ENCODE measurements around the gene GPR62.
A peak's percentile ranks its signal among the peaks of the same experiment; 100 is the strongest.

GPR62 gene

GRCh38 chr3:51967384-51968169 lies 12.4 kb downstream of the GPR62 start, which contains the start of gene PCBP4:
PCBP4 (minus strand) TSS chr3:51967454; CDS start chr3:51961240, 6,214 bp downstream.
- in situ Hi-C loops (cut with MboI; ENCODE audit: low pct_unique_long_range_greater_than_20kb, low sequenced_read_pairs): no loop called here
- DNase-seq: no peak

DNA sequence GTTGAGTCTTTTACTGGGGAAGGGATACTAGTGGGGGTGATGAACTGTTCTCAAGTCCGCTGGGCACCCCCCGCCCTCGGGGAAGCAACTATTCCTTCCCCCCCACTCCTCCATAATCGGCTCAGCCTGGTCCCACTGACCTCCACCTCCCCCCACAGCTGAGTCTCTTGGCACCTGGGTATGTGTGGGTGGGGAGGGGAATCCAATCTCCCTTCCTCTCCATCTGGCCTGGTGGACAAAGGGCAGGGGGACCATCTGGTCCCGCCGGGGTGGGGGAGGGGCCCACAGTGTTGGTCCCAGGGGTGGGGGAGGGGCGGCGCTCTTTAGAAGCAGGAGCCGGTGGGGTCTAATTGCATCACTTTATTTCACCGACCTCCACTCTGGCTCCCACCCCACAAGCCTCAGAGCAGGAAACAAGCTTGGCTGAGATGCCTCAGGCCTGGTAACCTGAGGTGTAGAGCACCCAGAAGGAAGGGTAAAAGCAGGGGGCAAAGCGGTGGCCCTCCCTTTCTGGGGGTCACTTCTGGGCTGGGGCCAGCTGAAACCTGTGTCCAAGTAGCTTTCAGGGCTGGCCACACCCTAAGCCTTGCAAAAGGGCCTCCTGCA lies 13.1 kb downstream of the GPR62 start:
- DNase-seq: peak; percentile 40
- in situ Hi-C loops (cut with MboI; ENCODE audit: low pct_unique_long_range_greater_than_20kb, low sequenced_read_pairs): no loop called here

- in situ Hi-C loops (cut with MboI; ENCODE audit: low pct_unique_long_range_greater_than_20kb, low sequenced_read_pairs): no loop called here
- DNase-seq: no peak
These were observed 13.9 kb downstream of the GPR62 start for GRCh38 chr3:51968883-51969678.

- DNase-seq: no peak
- in situ Hi-C loops (cut with MboI; ENCODE audit: low pct_unique_long_range_greater_than_20kb, low sequenced_read_pairs): no loop called here
These were observed 14.7 kb downstream of the GPR62 start for GRCh38 chr3:51969841-51970240.

- in situ Hi-C loops (cut with MboI; ENCODE audit: low pct_unique_long_range_greater_than_20kb, low sequenced_read_pairs): no loop called here
- no peak for DNase-seq
These were observed 15.6 kb downstream of the GPR62 start for GRCh38 chr3:51970606-51971300.

DNA sequence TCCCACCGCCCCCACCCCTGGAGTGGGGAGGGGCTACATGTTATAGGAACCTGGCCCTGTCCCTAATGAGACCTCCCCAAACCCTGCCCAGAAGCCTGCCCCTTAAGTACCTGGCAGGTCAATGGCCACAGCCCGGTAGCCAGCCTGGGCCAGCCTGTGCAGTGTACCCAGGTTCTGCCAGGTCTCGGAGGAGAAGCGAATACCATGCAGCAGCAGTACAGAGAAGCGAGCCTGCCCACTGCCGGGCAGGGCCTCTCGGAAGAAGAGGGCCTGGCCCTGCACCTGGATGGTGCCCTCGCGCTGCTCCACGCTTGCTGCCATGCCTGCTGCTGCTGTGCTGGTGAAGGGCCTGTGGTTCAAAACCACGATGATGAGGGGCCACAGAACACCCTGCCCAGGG lies 16.2 kb downstream of the GPR62 start:
- in situ Hi-C loops (cut with MboI; ENCODE audit: low pct_unique_long_range_greater_than_20kb, low sequenced_read_pairs): no loop called here
- no peak for DNase-seq

- in situ Hi-C loops (cut with MboI; ENCODE audit: low pct_unique_long_range_greater_than_20kb, low sequenced_read_pairs): no loop called here
- no peak for DNase-seq
These were observed 19.2 kb downstream of the GPR62 start for GRCh38 chr3:51974277-51974962.

- DNase-seq: peak; percentile 68
- in situ Hi-C loops (cut with MboI; ENCODE audit: low pct_unique_long_range_greater_than_20kb, low sequenced_read_pairs): no loop called here
These were observed 20.0 kb downstream of the GPR62 start, which contains the start of gene ABHD14A for GRCh38 chr3:51974963-51975851. ABHD14A (plus strand) TSS chr3:51975064; CDS start chr3:51975136, 72 bp downstream.

- in situ Hi-C loops (cut with MboI; ENCODE audit: low pct_unique_long_range_greater_than_20kb, low sequenced_read_pairs): no loop called here
- DNase-seq: peak; percentile 76
These were observed 20.8 kb downstream of the GPR62 start for GRCh38 chr3:51975852-51976549.

- in situ Hi-C loops (cut with MboI; ENCODE audit: low pct_unique_long_range_greater_than_20kb, low sequenced_read_pairs): no loop called here
These were observed 22.4 kb downstream of the GPR62 start for GRCh38 chr3:51977446-51978142.

GRCh38 chr3:51978143-51978502 lies 22.9 kb downstream of the GPR62 start:
- in situ Hi-C loops (cut with MboI; ENCODE audit: low pct_unique_long_range_greater_than_20kb, low sequenced_read_pairs): no loop called here
- DNase-seq: no peak

More at GRCh38 chr3:51977446-51978142, 22.4 kb downstream of the GPR62 start:
- no peak for DNase-seq

DNA sequence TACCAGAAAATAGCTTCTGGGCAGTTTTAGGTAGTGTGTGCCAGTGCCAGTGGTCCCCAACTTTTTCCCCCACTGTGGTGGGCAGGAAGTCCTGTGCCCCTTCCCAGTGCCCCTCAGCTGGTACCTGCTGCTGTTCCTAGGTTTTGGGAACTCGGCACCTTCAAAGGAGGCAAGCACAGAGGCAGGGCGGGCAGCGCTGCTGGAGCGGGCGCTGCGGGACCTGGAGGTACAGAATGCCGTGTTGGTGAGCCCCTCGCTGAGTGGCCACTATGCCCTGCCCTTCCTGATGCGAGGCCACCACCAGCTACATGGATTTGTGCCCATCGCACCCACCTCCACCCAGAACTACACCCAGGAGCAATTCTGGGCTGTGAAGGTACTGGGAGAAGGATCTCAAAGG lies 25.1 kb downstream of the GPR62 start:
- no peak for DNase-seq
- in situ Hi-C loops (cut with MboI; ENCODE audit: low pct_unique_long_range_greater_than_20kb, low sequenced_read_pairs): no loop called here

DNA sequence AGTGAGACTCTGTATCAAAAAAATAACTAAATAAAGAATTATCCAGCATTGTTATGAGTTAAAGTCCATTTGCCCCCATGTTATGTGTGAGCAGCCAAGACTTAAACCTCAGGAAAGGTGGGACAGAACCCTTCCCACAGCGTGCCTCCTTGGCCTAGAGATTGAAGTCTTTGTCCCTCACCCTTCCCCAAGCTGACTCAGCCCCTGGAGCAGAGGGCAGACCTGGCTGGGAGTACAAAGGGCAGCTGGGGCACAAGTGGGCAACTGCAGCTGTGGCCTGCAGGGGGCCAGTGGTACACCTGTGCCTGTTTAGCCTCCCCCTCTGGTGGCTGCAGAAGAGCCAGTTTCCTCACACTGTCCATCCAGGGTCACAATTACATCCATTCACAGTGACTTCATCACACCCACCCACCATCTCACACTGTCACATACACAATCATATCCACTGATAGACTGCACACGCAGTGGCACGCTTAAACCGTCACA lies 27.2 kb downstream of the GPR62 start:
- DNase-seq: no peak
- in situ Hi-C loops (cut with MboI; ENCODE audit: low pct_unique_long_range_greater_than_20kb, low sequenced_read_pairs): no loop called here

DNA sequence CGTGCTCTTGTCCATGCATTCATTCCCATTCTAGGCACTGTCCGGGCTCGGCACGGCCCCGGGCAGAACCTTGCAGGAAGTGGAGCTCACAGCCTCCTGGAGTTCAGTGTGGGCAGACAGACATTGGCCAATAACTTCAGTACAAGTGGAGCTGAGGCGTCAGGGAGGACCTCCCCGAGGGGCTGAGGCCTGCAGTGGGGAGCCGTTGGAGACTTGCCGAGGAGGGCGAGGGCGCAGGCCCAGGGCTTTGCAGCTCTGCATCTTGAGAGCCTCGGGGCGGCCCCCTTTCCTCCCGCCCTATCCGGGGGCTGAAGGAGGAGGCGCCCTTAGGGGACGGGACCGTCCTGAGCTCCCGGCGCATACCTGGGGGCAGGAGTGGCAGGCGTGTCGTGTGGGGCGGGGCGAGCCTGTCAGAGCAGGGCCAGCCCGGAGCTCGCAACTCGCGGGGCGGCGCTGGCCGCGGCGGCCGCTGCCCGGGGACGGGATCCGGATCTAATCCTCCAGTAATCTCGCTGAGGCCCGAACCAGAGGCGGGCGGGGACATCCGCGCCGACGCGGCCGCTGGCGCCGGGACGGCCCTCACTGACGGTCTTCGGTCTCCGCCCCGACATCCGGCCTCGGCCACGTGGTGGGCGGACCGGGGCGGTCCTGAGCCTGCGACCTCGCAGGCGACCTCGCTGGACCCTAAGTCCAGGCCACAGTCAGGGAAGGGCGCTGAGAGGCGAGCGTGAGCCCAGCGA lies 27.8 kb downstream of the GPR62 start, which contains the start of gene ACY1:
TSS of gene ACY1 (plus strand) at position 698 of the 740 bp plus-strand sequence. CDS start 530 bp downstream, outside the sequence.
- DNase-seq: peak; percentile 85
- in situ Hi-C loops (cut with MboI; ENCODE audit: low pct_unique_long_range_greater_than_20kb, low sequenced_read_pairs): no loop called here

GRCh38 chr3:51983578-51984268 lies 28.5 kb downstream of the GPR62 start:
- no peak for DNase-seq
- in situ Hi-C loops (cut with MboI; ENCODE audit: low pct_unique_long_range_greater_than_20kb, low sequenced_read_pairs): no loop called here
